ENCODE results near the gene CALCOCO1. TPM values are rescaled to one million over a fixed set of nuclear protein-coding genes. Genes with fewer than 3 reads are reported as not detected.

Gene CALCOCO1
- total RNA-seq, 2 experiments from 2014 or later: 12.8 to 25.1 TPM

DNA sequence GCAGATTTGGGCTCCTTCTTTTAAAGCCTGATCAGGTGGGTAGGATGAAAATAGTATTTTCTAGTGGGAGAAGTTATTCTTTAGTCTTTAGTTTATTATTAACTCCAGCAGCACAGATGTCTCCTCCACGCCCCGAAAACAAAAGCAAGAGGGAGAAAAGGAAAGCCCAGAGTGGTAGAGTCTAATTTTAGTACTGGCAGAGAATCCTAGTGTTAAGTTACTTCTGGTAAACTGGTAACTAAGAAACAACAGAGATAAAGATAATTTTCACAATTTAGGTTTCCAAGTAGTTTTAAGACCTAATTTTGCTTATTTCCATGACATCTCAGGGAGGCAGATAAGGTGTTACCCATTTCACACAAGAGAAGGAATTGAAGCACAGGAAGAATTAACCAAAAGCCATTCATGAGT, 67.7 kb downstream of the CALCOCO1 start:
- Histone ChIP-seq H3K9me2 (ENCODE audit: insufficient read depth, low read length) (no peaks in the 10 kb centered on the region), H3K36me3 (ENCODE audit: insufficient read depth, low read length) (peaks cover 28% of the 10 kb centered on the region), H3K4me3 (ENCODE audit: low read depth, low read length, poor library complexity, severe bottlenecking) (no peak overlapping the region), H3K27ac (ENCODE audit: low read depth, low read length, poor library complexity, severe bottlenecking) (no peak overlapping the region), H3K4me1 (ENCODE audit: insufficient read depth, low read length, poor library complexity, severe bottlenecking) (no peaks in the 10 kb centered on the region), H3K4me2 (ENCODE audit: low read length) (no peak overlapping the region), H3K9me3 (ENCODE audit: low read length) (no peaks in the 10 kb centered on the region), H4K20me1 (ENCODE audit: insufficient read depth, low read length) (no peaks in the 10 kb centered on the region), H2AFZ (ENCODE audit: low read length) (no peak overlapping the region), H3K79me2 (ENCODE audit: insufficient read depth, low read depth, low read length) (no peaks in the 10 kb centered on the region)
- intact Hi-C loops (cut with micrococcal nuclease; ENCODE audit: unreplicated experiment): no loop called here
- ChIA-PET CTCF (ENCODE audit: unreplicated experiment) (no interaction called here), POLR2A (interaction anchor here (0.6 to 1.1 kb wide), 3 partner anchors 28 to 100 kb away, joined by 3 to 8 read pairs (median 3); no protein-coding TSS in a partner anchor)
- BruUV-seq (replicated peaks): no TSS peak
- DNase-seq (ENCODE audit: low spot score): no peak
- TF ChIP-seq, protein P1, sequence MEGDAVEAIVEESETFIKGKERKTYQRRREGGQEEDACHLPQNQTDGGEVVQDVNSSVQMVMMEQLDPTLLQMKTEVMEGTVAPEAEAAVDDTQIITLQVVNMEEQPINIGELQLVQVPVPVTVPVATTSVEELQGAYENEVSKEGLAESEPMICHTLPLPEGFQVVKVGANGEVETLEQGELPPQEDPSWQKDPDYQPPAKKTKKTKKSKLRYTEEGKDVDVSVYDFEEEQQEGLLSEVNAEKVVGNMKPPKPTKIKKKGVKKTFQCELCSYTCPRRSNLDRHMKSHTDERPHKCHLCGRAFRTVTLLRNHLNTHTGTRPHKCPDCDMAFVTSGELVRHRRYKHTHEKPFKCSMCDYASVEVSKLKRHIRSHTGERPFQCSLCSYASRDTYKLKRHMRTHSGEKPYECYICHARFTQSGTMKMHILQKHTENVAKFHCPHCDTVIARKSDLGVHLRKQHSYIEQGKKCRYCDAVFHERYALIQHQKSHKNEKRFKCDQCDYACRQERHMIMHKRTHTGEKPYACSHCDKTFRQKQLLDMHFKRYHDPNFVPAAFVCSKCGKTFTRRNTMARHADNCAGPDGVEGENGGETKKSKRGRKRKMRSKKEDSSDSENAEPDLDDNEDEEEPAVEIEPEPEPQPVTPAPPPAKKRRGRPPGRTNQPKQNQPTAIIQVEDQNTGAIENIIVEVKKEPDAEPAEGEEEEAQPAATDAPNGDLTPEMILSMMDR (conservative IDR thresholded peaks at IDR 0.05; ENCODE audit: low read length): no peak
- TF ChIP-seq EZH2phosphoT487 (IDR thresholded peaks at IDR 0.05; ENCODE audit: borderline replicate concordance, low read depth, low read length): no peak

DNA sequence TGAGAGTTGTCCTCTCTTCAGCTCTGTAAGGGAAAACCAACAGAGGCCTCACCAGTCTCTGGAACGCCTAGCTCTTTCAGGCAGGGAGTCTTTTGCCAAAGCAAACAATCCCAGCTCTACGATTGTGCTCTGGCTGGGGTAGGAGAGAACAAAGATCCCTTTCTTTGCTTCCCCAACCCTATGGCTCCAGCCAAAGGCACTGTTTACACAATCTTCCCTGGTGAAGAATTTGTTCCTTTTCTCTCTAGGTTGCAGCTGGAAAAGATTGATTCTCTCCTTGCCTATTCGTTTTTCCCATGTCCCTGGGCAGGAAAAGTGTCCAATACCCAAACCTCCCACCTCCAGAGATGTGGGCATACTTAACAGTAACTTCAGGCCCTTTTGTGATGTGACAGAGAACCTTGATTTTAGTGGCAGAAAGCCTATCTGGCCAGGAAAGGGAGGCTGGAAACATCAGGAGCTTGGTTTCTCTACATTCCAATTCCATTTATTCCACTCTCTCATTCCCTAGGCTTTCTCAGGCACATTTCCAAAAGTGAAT, 68.2 kb downstream of the CALCOCO1 start:
- ChIA-PET POLR2A (interaction anchor here (0.6 kb wide), 2 partner anchors 99 to 588 kb away, joined by 3 to 4 read pairs; no protein-coding TSS in a partner anchor), CTCF (ENCODE audit: unreplicated experiment) (no interaction called here)
- H3K36me3 ChIP-seq (ENCODE audit: insufficient read depth, low read length): peaks cover 23% of the 10 kb centered on the region
- no peaks in the 10 kb centered on the region for H3K4me1 ChIP-seq (ENCODE audit: insufficient read depth, low read length, poor library complexity, severe bottlenecking)
- H3K9me3 ChIP-seq (ENCODE audit: low read length): no peaks in the 10 kb centered on the region
- H3K4me3 ChIP-seq (ENCODE audit: low read depth, low read length, poor library complexity, severe bottlenecking): no peak overlapping the region
- no TSS peak for BruUV-seq (replicated peaks)
- intact Hi-C loops (cut with micrococcal nuclease; ENCODE audit: unreplicated experiment): no loop called here
- H3K27ac ChIP-seq (ENCODE audit: low read depth, low read length, poor library complexity, severe bottlenecking): no peak overlapping the region
- no peaks in the 10 kb centered on the region for H3K79me2 ChIP-seq (ENCODE audit: insufficient read depth, low read depth, low read length)
- DNase-seq (ENCODE audit: low spot score): no peak
- no peaks in the 10 kb centered on the region for H3K9me2 ChIP-seq (ENCODE audit: insufficient read depth, low read length)
- no peaks in the 10 kb centered on the region for H4K20me1 ChIP-seq (ENCODE audit: insufficient read depth, low read length)
- H2AFZ ChIP-seq (ENCODE audit: low read length): no peak overlapping the region
- H3K4me2 ChIP-seq (ENCODE audit: low read length): no peak overlapping the region
- TF ChIP-seq EZH2phosphoT487 (IDR thresholded peaks at IDR 0.05; ENCODE audit: borderline replicate concordance, low read depth, low read length): no peak
- TF ChIP-seq, protein P1 (conservative IDR thresholded peaks at IDR 0.05; ENCODE audit: low read length): no peak

Other genes with a start within 250 kb of the CALCOCO1 start
- gene MAP3K12, start 228.0 kb downstream of the CALCOCO1 start, total RNA-seq (2014; rRNA removed; shearing (Covaris generic)): 7.2 TPM in 2 replicates
- 13.4 and 13.7 TPM in 2 replicates for gene MAP3K12, start 228.0 kb downstream of the CALCOCO1 start, total RNA-seq (2022)
- gene TARBP2, start 226.2 kb downstream of the CALCOCO1 start, total RNA-seq (2014; rRNA removed; shearing (Covaris generic)): 49.1 and 62.6 TPM in 2 replicates
- 41.8 and 45.9 TPM in 2 replicates for gene TARBP2, start 226.2 kb downstream of the CALCOCO1 start, total RNA-seq (2022)
- not detected in 2 replicates for gene NPFF, start 220.0 kb downstream of the CALCOCO1 start, total RNA-seq (2014; rRNA removed; shearing (Covaris generic))
- gene NPFF, start 220.0 kb downstream of the CALCOCO1 start, total RNA-seq (2022): not detected in 2 replicates
- 5.9 and 6.8 TPM in 2 replicates for gene ATF7, start 101.1 kb downstream of the CALCOCO1 start, total RNA-seq (2014; rRNA removed; shearing (Covaris generic))
- 23.2 and 26.5 TPM in 2 replicates for gene ATF7, start 101.1 kb downstream of the CALCOCO1 start, total RNA-seq (2022)
- gene ATP5MC2, start 51.4 kb downstream of the CALCOCO1 start, total RNA-seq (2014; rRNA removed; shearing (Covaris generic)): 423 and 500 TPM in 2 replicates
- 374 and 417 TPM in 2 replicates for gene ATP5MC2, start 51.4 kb downstream of the CALCOCO1 start, total RNA-seq (2022)
- 0.67 and 0.76 TPM in 2 replicates for gene CISTR, start 24.5 kb upstream of the CALCOCO1 start, total RNA-seq (2014; rRNA removed; shearing (Covaris generic))
- 1.3 and 3.2 TPM in 2 replicates for gene CISTR, start 24.5 kb upstream of the CALCOCO1 start, total RNA-seq (2022)
- 0.06 and 0.10 TPM in 2 replicates for gene HOXC13, start 211.4 kb upstream of the CALCOCO1 start, total RNA-seq (2014; rRNA removed; shearing (Covaris generic))
- gene HOXC13, start 211.4 kb upstream of the CALCOCO1 start, total RNA-seq (2022): not detected in 2 replicates
- gene HOXC12, start 227.5 kb upstream of the CALCOCO1 start, total RNA-seq (2014; rRNA removed; shearing (Covaris generic)): not detected in 2 replicates
- gene HOXC12, start 227.5 kb upstream of the CALCOCO1 start, total RNA-seq (2022): not detected in 2 replicates
- 1.4 and 2.3 TPM in 2 replicates for gene HOXC11, start 245.7 kb upstream of the CALCOCO1 start, total RNA-seq (2014; rRNA removed; shearing (Covaris generic))
- gene HOXC11, start 245.7 kb upstream of the CALCOCO1 start, total RNA-seq (2022): 2.7 and 3.8 TPM in 2 replicates
- gene HOTAIR, start 247.5 kb upstream of the CALCOCO1 start, total RNA-seq (2014; rRNA removed; shearing (Covaris generic)): 0.88 and 1.6 TPM in 2 replicates
- gene HOTAIR, start 247.5 kb upstream of the CALCOCO1 start, total RNA-seq (2022): 3.6 and 5.3 TPM in 2 replicates

All from OCI-LY7 (cell line).